Caco-2 (cell line): ENCODE measurements around the gene GALNT1. TPM values are rescaled to one million over a fixed set of nuclear protein-coding genes. Genes with fewer than 3 reads are reported as not detected.

Experiments
- BruUV-seq: library from RNA; stranded (reverse); fragments of 400-500 nt; replicated peaks from 2 replicates; lab custom pipeline; 2021; lab: Mats Ljungman, UMichigan
- CTCF ChIA-PET: fragments of 300-600 bp; sonication (Branson Sonifier 250); formaldehyde crosslinking; loops from one replicate; lab custom pipeline; 2022; ENCODE audit warnings: antibody characterized with exemption; lab: Charles Lee
- POLR2A ChIA-PET: fragments of 300-600 bp; sonication (Branson Sonifier 250); formaldehyde crosslinking; loops from one replicate; lab custom pipeline; 2022; ENCODE audit warnings: antibody characterized with exemption; lab: Charles Lee
- DNase-seq, 2 experiments: peaks; one replicate each; pipeline versions ENCODE4 v3.0.0 to v3.0.0-alpha.2; 2020 to 2022
- H3K27me3 ChIP-seq: replicated peaks from 2 replicates; pipeline ENCODE4 v1.6.0; 2011; ENCODE audit warnings: low read length; ENCODE audit not compliant: control insufficient read depth, insufficient read depth
- H3K36me3 ChIP-seq: 2 replicates; pipeline ENCODE4 v1.5.1; 2011; ENCODE audit warnings: low read length; ENCODE audit not compliant: control insufficient read depth, insufficient read depth
- H3K4me1 ChIP-seq: fragments of 250-450 bp; sonication (Bioruptor Pico); 2 replicates; pipeline ENCODE4 v1.5.1; 2020; ENCODE audit warnings: mild to moderate bottlenecking
- H3K4me3 ChIP-seq: 2 replicates; pipeline ENCODE4 v1.5.1; 2011; ENCODE audit warnings: low read depth, mild to moderate bottlenecking, control low read depth, low read length
- H3K9me3 ChIP-seq: fragments of 250-450 bp; sonication (Bioruptor Pico); 2 replicates; pipeline ENCODE4 v1.5.1; 2020; ENCODE audit warnings: mild to moderate bottlenecking, moderate library complexity
- H3K27ac Mint-ChIP-seq: one replicate; pipeline ENCODE4 v1.8.0; 2022; ENCODE audit warnings: mixed read lengths; ENCODE audit not compliant: unreplicated experiment
- H3K27me3 Mint-ChIP-seq: one replicate; pipeline ENCODE4 v1.8.0; 2022; ENCODE audit warnings: mixed read lengths; ENCODE audit not compliant: insufficient read depth, unreplicated experiment
- H3K36me3 Mint-ChIP-seq: one replicate; pipeline ENCODE4 v1.8.0; 2022; ENCODE audit warnings: mild to moderate bottlenecking, mixed read lengths; ENCODE audit not compliant: insufficient read depth, unreplicated experiment
- H3K4me1 Mint-ChIP-seq: one replicate; pipeline ENCODE4 v1.8.0; 2022; ENCODE audit warnings: low read depth, mixed read lengths; ENCODE audit not compliant: unreplicated experiment
- H3K4me3 Mint-ChIP-seq: one replicate; pipeline ENCODE4 v1.8.0; 2022; ENCODE audit warnings: mild to moderate bottlenecking, moderate library complexity, mixed read lengths; ENCODE audit not compliant: unreplicated experiment
- H3K9me3 Mint-ChIP-seq: one replicate; pipeline ENCODE4 v1.8.0; 2022; ENCODE audit warnings: mixed read lengths; ENCODE audit not compliant: unreplicated experiment
- intact Hi-C: fragments of 100-400 bp; cut with micrococcal nuclease; formaldehyde crosslinking; loops from one replicate; pipeline ENCODE4 v1.10.0; 2022; ENCODE audit not compliant: unreplicated experiment
- total RNA-seq: library from RNA; stranded (reverse); gene quantifications from 2 replicates; pipeline ENCODE4 v1.2.3, GENCODE V29; 2022
- TF ChIP-seq, protein P1 (sequence below), 2 experiments: fragments of 200-600 bp in 1 of 2; IDR thresholded peaks; 1 replicate in 1 of 2; 2 replicates in 1 of 2; pipeline versions ENCODE4 v1.5.1 to v1.8.0; 2011 to 2022; ENCODE audit warnings: antibody characterized with exemption in 1 of 2, control low read depth in 1 of 2, inconsistent platforms in 1 of 2, low read depth in 1 of 2, low read length in 1 of 2, mild to moderate bottlenecking in 1 of 2, moderate library complexity in 1 of 2; ENCODE audit not compliant: insufficient read depth in 1 of 2, severe bottlenecking in 1 of 2, unreplicated experiment in 1 of 2

Gene GALNT1
- total RNA-seq, 1 experiment from 2014 or later: 53.6 TPM

DNA sequence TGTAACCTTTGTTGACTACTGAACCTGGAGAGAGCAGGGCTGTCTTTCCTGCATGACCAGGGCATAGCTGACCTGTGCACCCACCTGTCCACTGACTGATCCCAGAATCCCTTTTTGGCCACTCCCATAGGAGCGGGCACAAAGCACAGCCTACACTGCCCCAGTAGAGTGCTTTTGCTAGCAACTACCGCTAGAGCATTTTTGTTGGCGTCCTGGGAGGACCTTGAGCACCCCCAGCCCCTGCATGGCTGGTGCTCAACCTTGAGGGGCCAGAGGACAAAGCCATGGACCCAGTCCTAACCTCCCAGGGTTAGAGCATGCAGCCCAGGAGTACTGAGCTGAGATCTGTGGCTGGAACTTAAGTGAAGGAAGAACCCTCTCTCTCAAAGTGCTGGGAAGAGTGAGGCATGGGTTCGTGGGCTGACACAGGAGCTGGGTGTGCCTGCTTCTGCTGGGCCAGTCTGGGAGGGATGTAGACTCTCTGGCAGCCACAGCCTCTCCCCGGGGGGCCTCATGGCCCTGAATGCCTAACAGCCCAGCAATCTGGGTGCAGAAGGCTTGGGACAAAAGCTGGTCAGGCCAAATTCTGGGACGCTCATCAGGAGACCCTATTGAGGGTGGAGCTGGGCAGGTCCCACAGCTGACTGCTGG, 140.0 kb downstream of the GALNT1 start:
- no peak for DNase-seq
- TF ChIP-seq, protein P1, sequence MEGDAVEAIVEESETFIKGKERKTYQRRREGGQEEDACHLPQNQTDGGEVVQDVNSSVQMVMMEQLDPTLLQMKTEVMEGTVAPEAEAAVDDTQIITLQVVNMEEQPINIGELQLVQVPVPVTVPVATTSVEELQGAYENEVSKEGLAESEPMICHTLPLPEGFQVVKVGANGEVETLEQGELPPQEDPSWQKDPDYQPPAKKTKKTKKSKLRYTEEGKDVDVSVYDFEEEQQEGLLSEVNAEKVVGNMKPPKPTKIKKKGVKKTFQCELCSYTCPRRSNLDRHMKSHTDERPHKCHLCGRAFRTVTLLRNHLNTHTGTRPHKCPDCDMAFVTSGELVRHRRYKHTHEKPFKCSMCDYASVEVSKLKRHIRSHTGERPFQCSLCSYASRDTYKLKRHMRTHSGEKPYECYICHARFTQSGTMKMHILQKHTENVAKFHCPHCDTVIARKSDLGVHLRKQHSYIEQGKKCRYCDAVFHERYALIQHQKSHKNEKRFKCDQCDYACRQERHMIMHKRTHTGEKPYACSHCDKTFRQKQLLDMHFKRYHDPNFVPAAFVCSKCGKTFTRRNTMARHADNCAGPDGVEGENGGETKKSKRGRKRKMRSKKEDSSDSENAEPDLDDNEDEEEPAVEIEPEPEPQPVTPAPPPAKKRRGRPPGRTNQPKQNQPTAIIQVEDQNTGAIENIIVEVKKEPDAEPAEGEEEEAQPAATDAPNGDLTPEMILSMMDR (IDR thresholded peaks at IDR 0.05; ENCODE audit: insufficient read depth in 1 of 2, low read depth in 1 of 2, low read length in 1 of 2, severe bottlenecking in 1 of 2, unreplicated experiment in 1 of 2): no peak
- no TSS peak for BruUV-seq
- H3K4me3 Mint-ChIP-seq: no peak overlapping the region
- ChIA-PET POLR2A (no interaction called here), CTCF (no interaction called here)
- no peaks in the 10 kb centered on the region for H3K36me3 Mint-ChIP-seq
- no peaks in the 10 kb centered on the region for H3K9me3 Mint-ChIP-seq
- no peaks in the 10 kb centered on the region for H3K36me3 ChIP-seq
- H3K9me3 ChIP-seq: no peaks in the 10 kb centered on the region
- no peak overlapping the region for H3K27ac Mint-ChIP-seq
- intact Hi-C loops: no loop called here
- no peak overlapping the region for H3K4me3 ChIP-seq
- no peaks in the 10 kb centered on the region for H3K4me1 ChIP-seq
- H3K4me1 Mint-ChIP-seq: no peaks in the 10 kb centered on the region
- peaks cover 6% of the 10 kb centered on the region for H3K27me3 Mint-ChIP-seq
- no peaks in the 10 kb centered on the region for H3K27me3 ChIP-seq

DNA sequence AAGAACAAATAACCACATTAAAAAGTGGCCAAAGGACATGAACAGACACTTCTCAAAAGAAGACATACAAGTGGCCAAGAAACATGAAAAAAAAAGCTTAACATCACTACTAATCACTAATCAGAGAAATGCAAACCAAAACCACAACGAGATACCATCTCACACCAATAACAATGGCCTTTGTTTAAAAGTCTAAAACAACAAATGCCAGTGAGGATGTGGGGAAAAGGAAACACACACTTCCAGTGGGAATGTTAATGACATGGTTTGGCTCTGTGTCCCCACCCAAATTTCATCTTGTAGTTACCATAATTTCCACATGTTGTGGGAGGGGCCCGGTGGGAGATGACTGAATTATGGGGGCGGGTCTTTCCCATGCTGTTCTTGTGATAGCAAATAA, 147.1 kb downstream of the GALNT1 start:
- Mint-ChIP-seq H3K4me3 (no peak overlapping the region), H3K4me1 (no peaks in the 10 kb centered on the region), H3K9me3 (no peaks in the 10 kb centered on the region), H3K27ac (no peak overlapping the region), H3K36me3 (no peaks in the 10 kb centered on the region), H3K27me3 (peaks cover 6% of the 10 kb centered on the region)
- Histone ChIP-seq H3K4me1 (no peaks in the 10 kb centered on the region), H3K9me3 (no peaks in the 10 kb centered on the region), H3K36me3 (no peaks in the 10 kb centered on the region), H3K27me3 (no peaks in the 10 kb centered on the region), H3K4me3 (no peak overlapping the region)
- DNase-seq: no peak
- ChIA-PET CTCF (no interaction called here), POLR2A (no interaction called here)
- no TSS peak for BruUV-seq
- TF ChIP-seq, protein P1 (IDR thresholded peaks at IDR 0.05; ENCODE audit: insufficient read depth in 1 of 2, low read depth in 1 of 2, low read length in 1 of 2, severe bottlenecking in 1 of 2, unreplicated experiment in 1 of 2): no peak
- intact Hi-C loops: no loop called here

DNA sequence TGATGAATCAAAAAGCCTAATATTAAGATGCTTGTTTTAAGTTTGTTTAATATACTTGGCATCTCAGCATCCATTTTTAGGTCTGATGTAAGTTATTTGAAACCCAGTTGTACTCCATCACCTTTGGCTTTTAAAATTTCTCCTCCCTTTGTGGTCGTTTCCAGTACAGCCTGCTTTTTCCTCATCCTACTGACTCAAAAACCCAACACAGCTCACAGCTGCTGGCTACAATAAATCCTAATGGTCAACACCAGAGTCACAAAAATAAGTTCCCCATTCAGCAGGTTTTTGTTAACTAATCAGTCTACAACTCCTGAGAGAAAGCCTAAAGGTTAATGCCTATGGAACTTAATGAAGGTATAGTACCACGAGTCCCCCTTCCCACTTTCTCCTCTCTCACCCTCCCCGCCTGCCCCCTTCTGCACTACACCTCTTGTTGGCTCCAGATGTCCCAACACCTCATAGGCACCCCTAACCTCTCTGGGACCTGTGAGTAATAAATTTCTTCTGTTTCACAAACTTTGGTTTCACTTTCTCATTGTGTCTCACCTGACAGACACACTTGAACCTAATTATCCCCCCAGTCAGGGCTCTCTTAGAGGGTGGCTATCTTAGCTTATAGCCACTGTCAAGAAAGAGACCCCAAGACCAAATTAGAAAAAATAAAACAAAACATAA, 148.6 kb downstream of the GALNT1 start:
- Histone ChIP-seq H3K36me3 (no peaks in the 10 kb centered on the region), H3K9me3 (no peaks in the 10 kb centered on the region), H3K27me3 (no peaks in the 10 kb centered on the region), H3K4me1 (no peaks in the 10 kb centered on the region), H3K4me3 (no peak overlapping the region)
- intact Hi-C loops: no loop called here
- POLR2A ChIA-PET: no interaction called here
- peaks cover 6% of the 10 kb centered on the region for H3K27me3 Mint-ChIP-seq
- H3K27ac Mint-ChIP-seq: no peak overlapping the region
- H3K36me3 Mint-ChIP-seq: no peaks in the 10 kb centered on the region
- DNase-seq: no peak
- no TSS peak for BruUV-seq
- CTCF ChIA-PET: no interaction called here
- no peaks in the 10 kb centered on the region for H3K4me1 Mint-ChIP-seq
- TF ChIP-seq, protein P1 (IDR thresholded peaks at IDR 0.05; ENCODE audit: insufficient read depth in 1 of 2, low read depth in 1 of 2, low read length in 1 of 2, severe bottlenecking in 1 of 2, unreplicated experiment in 1 of 2): no peak
- no peaks in the 10 kb centered on the region for H3K9me3 Mint-ChIP-seq
- H3K4me3 Mint-ChIP-seq: no peak overlapping the region
